HCT116 (cell line): ENCODE measurements around the gene CASZ1. TPM values are rescaled to one million over a fixed set of nuclear protein-coding genes. Genes with fewer than 3 reads are reported as not detected.

Source experiments
- ATAC-seq: fragments of 200-7000 bp; cut with Tn5 transposase; 2 replicates; pipeline ENCODE4 v1.9.1; 2020; ENCODE audit warnings: mild to moderate bottlenecking, moderate library complexity
- BruUV-seq: library from RNA; stranded (reverse); fragments of 400-500 nt; replicated peaks from 2 replicates; lab custom pipeline; 2021; lab: Mats Ljungman, UMichigan
- CTCF ChIA-PET: fragments of 300-600 bp; sonication (Branson Sonifier 250); formaldehyde crosslinking; loops from one replicate; lab custom pipeline; 2021; ENCODE audit warnings: antibody characterized with exemption; lab: Charles Lee
- POLR2A ChIA-PET: fragments of 300-600, 350-600 bp; sonication (Branson Sonifier 250); formaldehyde crosslinking; loops from one replicate; lab custom pipeline; 2021; ENCODE audit warnings: antibody characterized with exemption; lab: Charles Lee
- RAD21 ChIA-PET, 2 experiments: fragments of 300-600 bp; sonication (Branson Sonifier 250); formaldehyde crosslinking; loops; one replicate each; lab custom pipeline; 2023; ENCODE audit warnings: low total read pairs in 2 of 2; ENCODE audit not compliant: uncharacterized antibody in 2 of 2, unreplicated experiment in 2 of 2, low non-redundant PET in 1 of 2; lab: Charles Lee
- DNase-seq: peaks from one replicate; pipeline ENCODE4 v3.0.0-alpha.2; 2010; ENCODE audit warnings: low read depth, low spot score
- H2AFZ ChIP-seq: fragments of 200-600 bp; shearing (Covaris generic), sonication (generic); 2 replicates; pipeline ENCODE4 v1.6.1; 2017; ENCODE audit warnings: low read depth, mixed run types, mixed read lengths, antibody characterized with exemption, low read length; ENCODE audit not compliant: poor library complexity, severe bottlenecking
- H3K27ac ChIP-seq: 2 replicates; pipeline ENCODE4 v1.5.1; 2012; ENCODE audit warnings: low read depth, low read length
- H3K27me3 ChIP-seq: fragments of 200-600 bp; sonication (generic); 2 replicates; pipeline ENCODE4 v1.6.1; 2016; ENCODE audit warnings: mixed run types, low read length, mixed read lengths; ENCODE audit not compliant: insufficient read depth
- H3K36me3 ChIP-seq, 2 experiments: fragments of 200-500 bp in 1 of 2; fragments of 200-600 bp in 1 of 2; sonication (Bioruptor generic) in 1 of 2; sonication (generic) in 1 of 2; 2 replicates each; pipeline versions ENCODE4 v1.5.1 to v1.6.1; 2014 to 2016; ENCODE audit warnings: low read length in 2 of 2, inconsistent platforms in 1 of 2, mixed read lengths in 1 of 2, mixed run types in 1 of 2; ENCODE audit not compliant: insufficient read depth in 2 of 2, control insufficient read depth in 1 of 2
- H3K4me1 ChIP-seq, 2 experiments: fragments of 200-600 bp in 1 of 2; sonication (generic) in 1 of 2; 2 replicates each; pipeline versions ENCODE4 v1.5.1 to v1.6.1; 2012 to 2017; ENCODE audit warnings: low read length in 2 of 2, inconsistent platforms in 1 of 2, mild to moderate bottlenecking in 1 of 2, mixed read lengths in 1 of 2, mixed run types in 1 of 2, moderate library complexity in 1 of 2; ENCODE audit not compliant: insufficient read depth in 2 of 2, control insufficient read depth in 1 of 2
- H3K4me2 ChIP-seq: fragments of 200-600 bp; sonication (generic); 2 replicates; pipeline ENCODE4 v1.6.1; 2017; ENCODE audit warnings: mixed run types, low read length, mixed read lengths
- H3K4me3 ChIP-seq, 2 experiments: fragments of 200-600 bp in 1 of 2; sonication (generic) in 1 of 2; replicated peaks in 1 of 2; 2 replicates each; pipeline ENCODE4 v1.5.1; 2011 to 2016; ENCODE audit warnings: low read length in 2 of 2, control low read depth in 1 of 2, low read depth in 1 of 2, mild to moderate bottlenecking in 1 of 2, mixed read lengths in 1 of 2, mixed run types in 1 of 2
- H3K79me2 ChIP-seq: fragments of 200-600 bp; sonication (generic); 2 replicates; pipeline ENCODE4 v1.6.1; 2017; ENCODE audit warnings: mild to moderate bottlenecking, mixed run types, low read length, moderate library complexity, mixed read lengths; ENCODE audit not compliant: insufficient read depth
- H3K9ac ChIP-seq: fragments of 200-600 bp; sonication (generic); 2 replicates; pipeline ENCODE4 v1.6.1; 2016; ENCODE audit warnings: low read length, mixed read lengths
- H3K9me2 ChIP-seq: fragments of 200-600 bp; sonication (generic), shearing (Covaris generic); 2 replicates; pipeline ENCODE4 v1.6.1; 2017; ENCODE audit warnings: mixed run types, mild to moderate bottlenecking, moderate library complexity; ENCODE audit not compliant: insufficient read depth
- H3K9me3 ChIP-seq, 2 experiments: fragments of 200-500 bp in 1 of 2; fragments of 200-600 bp in 1 of 2; sonication (Bioruptor generic) in 1 of 2; sonication (generic) in 1 of 2; 2 replicates each; pipeline ENCODE4 v1.6.1; 2014 to 2017; ENCODE audit warnings: low read length in 2 of 2, mixed read lengths in 2 of 2, inconsistent platforms in 1 of 2, low read depth in 1 of 2, mild to moderate bottlenecking in 1 of 2, mixed run types in 1 of 2, moderate library complexity in 1 of 2; ENCODE audit not compliant: control insufficient read depth in 1 of 2, insufficient read depth in 1 of 2
- H4K20me1 ChIP-seq: fragments of 200-600 bp; sonication (generic), shearing (Covaris generic); 2 replicates; pipeline ENCODE4 v1.6.1; 2017; ENCODE audit warnings: mixed run types, mild to moderate bottlenecking, moderate library complexity; ENCODE audit not compliant: insufficient read depth
- EGR1 ChIP-seq: IDR thresholded peaks from 2 replicates; pipeline ENCODE4 v1.6.1; 2012; ENCODE audit warnings: low read depth
- EZH2 ChIP-seq: fragments of 200-600 bp; sonication (generic); IDR thresholded peaks from 2 replicates; pipeline ENCODE4 v1.6.1; 2017; ENCODE audit warnings: antibody characterized with exemption, mixed run types
- EZH2phosphoT487 ChIP-seq: fragments of 200-600 bp; IDR thresholded peaks from 2 replicates; pipeline ENCODE4 v1.6.1; 2018; ENCODE audit warnings: antibody characterized with exemption, borderline replicate concordance
- FOSL1 ChIP-seq: IDR thresholded peaks from 2 replicates; pipeline ENCODE4 v1.6.1; 2012; ENCODE audit warnings: low read depth
- JUND ChIP-seq: IDR thresholded peaks from 2 replicates; pipeline ENCODE4 v1.6.1; 2012
- MAX ChIP-seq: IDR thresholded peaks from 2 replicates; pipeline ENCODE4 v1.6.1; 2012
- POLR2A ChIP-seq: IDR thresholded peaks from 2 replicates; pipeline ENCODE4 v1.7.0; 2011; ENCODE audit warnings: borderline replicate concordance; ENCODE audit not compliant: insufficient read depth, insufficient read length; ENCODE audit errors: extremely low read depth
- POLR2AphosphoS5 ChIP-seq: IDR thresholded peaks from 2 replicates; pipeline ENCODE4 v1.6.1; 2011; ENCODE audit warnings: mild to moderate bottlenecking, low read depth, low read length, moderate library complexity
- RAD21 ChIP-seq: IDR thresholded peaks from 2 replicates; pipeline ENCODE4 v1.6.1; 2012; ENCODE audit warnings: low read depth, mild to moderate bottlenecking
- SIN3A ChIP-seq: IDR thresholded peaks from 2 replicates; pipeline ENCODE4 v1.6.1; 2012; ENCODE audit warnings: low read depth
- SP1 ChIP-seq: IDR thresholded peaks from 2 replicates; pipeline ENCODE4 v1.6.1; 2012; ENCODE audit warnings: low read depth
- TCF7L2 ChIP-seq: IDR thresholded peaks from 2 replicates; pipeline ENCODE4 v1.7.0; 2011; ENCODE audit warnings: borderline replicate concordance, inconsistent platforms; ENCODE audit not compliant: insufficient read depth, insufficient read length; ENCODE audit errors: extremely low read depth
- YY1 ChIP-seq: IDR thresholded peaks from 2 replicates; pipeline ENCODE4 v1.6.1; 2011; ENCODE audit warnings: low read length, low read depth, moderate library complexity, mild to moderate bottlenecking; ENCODE audit not compliant: insufficient replicate concordance; ENCODE audit errors: extremely low read depth
- ZFX ChIP-seq: fragments of 450-650 bp; IDR thresholded peaks from 2 replicates; pipeline ENCODE4 v1.6.1; 2017
- ZNF274 ChIP-seq: fragments of 200-500 bp; sonication (Bioruptor generic); IDR thresholded peaks from 2 replicates; pipeline ENCODE4 v1.6.1; 2014; ENCODE audit warnings: mild to moderate bottlenecking, low read depth, low read length, inconsistent platforms
- intact Hi-C: fragments of 100-400 bp; cut with micrococcal nuclease; formaldehyde crosslinking; loops from 2 replicates; pipeline ENCODE4 v1.10.0; 2022
- total RNA-seq: library from RNA; stranded (reverse); gene quantifications from one replicate; pipeline ENCODE4 v1.2.1, GENCODE V29; 2021; ENCODE audit not compliant: unreplicated experiment
- TF ChIP-seq, protein P1 (sequence below), 3 experiments: fragments of 200-600 bp in 1 of 3; sonication (generic) in 1 of 3; IDR thresholded peaks in 2 of 3; conservative IDR thresholded peaks in 1 of 3; 2 replicates each; pipeline ENCODE4 v1.5.1; 2012 to 2017; ENCODE audit warnings: low read depth in 2 of 3, low read length in 2 of 3, antibody characterized with exemption in 1 of 3, borderline replicate concordance in 1 of 3, control low read depth in 1 of 3, mild to moderate bottlenecking in 1 of 3, mixed read lengths in 1 of 3, mixed run types in 1 of 3, moderate library complexity in 1 of 3; ENCODE audit not compliant: insufficient read depth in 1 of 3
- TF ChIP-seq, protein P2 (sequence below): IDR thresholded peaks from 2 replicates; pipeline ENCODE4 v1.6.1; 2012

Gene CASZ1
- total RNA-seq, 1 experiment from 2014 or later = 7.7 TPM

GRCh38 chr1:10613340-10613739, 183.1 kb downstream of the CASZ1 start:
- ChIA-PET POLR2A (no interaction called here), CTCF (no interaction called here), RAD21 (no interaction called here)
- Histone ChIP-seq H3K79me2 (no peaks in the 10 kb centered on the region), H3K27me3 (no peaks in the 10 kb centered on the region), H4K20me1 (no peaks in the 10 kb centered on the region), H3K9ac (no peak overlapping the region), H3K9me3 (no peaks in the 10 kb centered on the region), H3K4me2 (no peak overlapping the region), H3K27ac (no peak overlapping the region), H2AFZ (no peak overlapping the region), H3K36me3 (no peaks in the 10 kb centered on the region), H3K4me3 (no peak overlapping the region), H3K4me1 (no peaks in the 10 kb centered on the region), H3K9me2 (no peaks in the 10 kb centered on the region)
- BruUV-seq = no TSS peak
- intact Hi-C loops = no loop called here
- TF ChIP-seq TCF7L2 (no peak), ZNF274 (no peak), EZH2 (no peak), JUND (no peak), MAX (no peak), EZH2phosphoT487 (no peak), EGR1 (no peak), ZFX (no peak), POLR2A (no peak), POLR2AphosphoS5 (no peak), FOSL1 (no peak), RAD21 (no peak), SIN3A (no peak), SP1 (no peak), YY1 (no peak)
- TF ChIP-seq, protein P1, sequence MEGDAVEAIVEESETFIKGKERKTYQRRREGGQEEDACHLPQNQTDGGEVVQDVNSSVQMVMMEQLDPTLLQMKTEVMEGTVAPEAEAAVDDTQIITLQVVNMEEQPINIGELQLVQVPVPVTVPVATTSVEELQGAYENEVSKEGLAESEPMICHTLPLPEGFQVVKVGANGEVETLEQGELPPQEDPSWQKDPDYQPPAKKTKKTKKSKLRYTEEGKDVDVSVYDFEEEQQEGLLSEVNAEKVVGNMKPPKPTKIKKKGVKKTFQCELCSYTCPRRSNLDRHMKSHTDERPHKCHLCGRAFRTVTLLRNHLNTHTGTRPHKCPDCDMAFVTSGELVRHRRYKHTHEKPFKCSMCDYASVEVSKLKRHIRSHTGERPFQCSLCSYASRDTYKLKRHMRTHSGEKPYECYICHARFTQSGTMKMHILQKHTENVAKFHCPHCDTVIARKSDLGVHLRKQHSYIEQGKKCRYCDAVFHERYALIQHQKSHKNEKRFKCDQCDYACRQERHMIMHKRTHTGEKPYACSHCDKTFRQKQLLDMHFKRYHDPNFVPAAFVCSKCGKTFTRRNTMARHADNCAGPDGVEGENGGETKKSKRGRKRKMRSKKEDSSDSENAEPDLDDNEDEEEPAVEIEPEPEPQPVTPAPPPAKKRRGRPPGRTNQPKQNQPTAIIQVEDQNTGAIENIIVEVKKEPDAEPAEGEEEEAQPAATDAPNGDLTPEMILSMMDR (IDR thresholded peaks at IDR 0.05 in 2 of 3, conservative IDR thresholded peaks at IDR 0.05 in 1 of 3; ENCODE audit: borderline replicate concordance in 1 of 3, insufficient read depth in 1 of 3, low read depth in 2 of 3, low read length in 2 of 3) = no peak
- TF ChIP-seq, protein P2, sequence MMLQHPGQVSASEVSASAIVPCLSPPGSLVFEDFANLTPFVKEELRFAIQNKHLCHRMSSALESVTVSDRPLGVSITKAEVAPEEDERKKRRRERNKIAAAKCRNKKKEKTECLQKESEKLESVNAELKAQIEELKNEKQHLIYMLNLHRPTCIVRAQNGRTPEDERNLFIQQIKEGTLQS = no peak
- ATAC-seq (no peak), DNase-seq (no peak)
